Subcutaneous abdominal adipose tissue (tissue), 5 donors: ENCODE data around the gene ABCC4.

ENCODE experiments used
- H3K27ac ChIP-seq: one replicate; pipeline ENCODE4 v1.7.0; 2013; ENCODE audit warnings: low read depth, mild to moderate bottlenecking, inconsistent platforms, low read length, moderate library complexity
- H3K27me3 ChIP-seq, 5 donors: one replicate each; pipeline ENCODE4 v1.7.0; 2013; ENCODE audit warnings: low read length in 5 of 5, inconsistent platforms in 1 of 5; ENCODE audit not compliant: control insufficient read depth in 5 of 5, insufficient read depth in 4 of 5
- H3K36me3 ChIP-seq, 5 donors: one replicate each; pipeline ENCODE4 v1.7.0; 2013; ENCODE audit warnings: low read length in 5 of 5; ENCODE audit not compliant: control insufficient read depth in 5 of 5, insufficient read depth in 5 of 5
- H3K4me1 ChIP-seq, 5 donors: one replicate each; pipeline ENCODE4 v1.7.0; 2013; ENCODE audit warnings: low read length in 5 of 5, mild to moderate bottlenecking in 3 of 5, moderate library complexity in 1 of 5; ENCODE audit not compliant: control insufficient read depth in 5 of 5, insufficient read depth in 5 of 5
- H3K4me3 ChIP-seq, 5 donors: one replicate each; pipeline ENCODE4 v1.7.0; 2013; ENCODE audit warnings: low read length in 5 of 5, low read depth in 1 of 5
- H3K9ac ChIP-seq, 5 donors: one replicate each; pipeline ENCODE4 v1.7.0; 2013; ENCODE audit warnings: low read length in 5 of 5, mild to moderate bottlenecking in 4 of 5, moderate library complexity in 3 of 5
- H3K9me3 ChIP-seq, 5 donors: one replicate each; pipeline ENCODE4 v1.7.0; 2013; ENCODE audit warnings: low read length in 5 of 5; ENCODE audit not compliant: control insufficient read depth in 5 of 5
- donor health status: healthy.
- donor health status: healthy.
- donor health status: healthy.
- donor health status: healthy.
- donor health status: healthy.

The ABCC4 gene

GRCh38 chr13:94978516-94978915 is 322.7 kb downstream of the ABCC4 start:
- no peaks in the 10 kb centered on the region for H3K36me3 ChIP-seq
- H3K27me3 ChIP-seq, result no peaks in the 10 kb centered on the region
- H3K27ac ChIP-seq, result no peak overlapping the region
- H3K4me1 ChIP-seq, result no peaks in the 10 kb centered on the region
- H3K4me3 ChIP-seq, result no peak overlapping the region
- peaks cover 0 to 5% (median 4%) of the 10 kb centered on the region in 5 donors for H3K9me3 ChIP-seq
- no peak overlapping the region for H3K9ac ChIP-seq

GRCh38 chr13:94974015-94974951 is 327.0 kb downstream of the ABCC4 start:
- peaks cover 0 to 5% (median 4%) of the 10 kb centered on the region in 5 donors for H3K9me3 ChIP-seq
- H3K36me3 ChIP-seq, result no peaks in the 10 kb centered on the region
- peaks cover 0 to 13% (median 6%) of the 10 kb centered on the region in 5 donors for H3K27me3 ChIP-seq
- H3K4me3 ChIP-seq, result no peak overlapping the region
- no peak overlapping the region for H3K27ac ChIP-seq
- no peak overlapping the region for H3K9ac ChIP-seq
- H3K4me1 ChIP-seq, result no peaks in the 10 kb centered on the region

DNA sequence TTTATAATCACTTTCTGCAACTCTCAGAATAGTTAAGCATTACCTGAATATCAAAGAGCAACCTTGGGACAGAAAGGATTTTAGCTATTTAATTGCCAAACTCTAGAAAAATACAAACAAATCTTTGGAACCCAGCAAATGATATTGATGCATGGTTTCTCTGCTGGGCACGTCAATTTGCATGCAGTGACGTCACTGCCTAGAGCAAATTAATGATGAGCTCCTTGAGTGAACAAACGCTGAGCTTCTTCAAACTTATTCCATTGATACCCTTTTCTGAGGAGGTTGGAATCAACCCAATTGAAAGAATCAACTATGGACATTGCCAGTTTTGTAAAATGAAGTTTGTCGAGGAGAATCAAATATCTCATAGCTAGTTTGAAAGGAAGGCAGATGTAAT is 329.0 kb downstream of the ABCC4 start:
- no peak overlapping the region for H3K27ac ChIP-seq
- H3K9me3 ChIP-seq, result peaks cover 0 to 5% (median 4%) of the 10 kb centered on the region in 5 donors
- no peaks in the 10 kb centered on the region for H3K36me3 ChIP-seq
- H3K9ac ChIP-seq, result no peak overlapping the region
- H3K4me3 ChIP-seq, result no peak overlapping the region
- peaks cover 0 to 15% (median 13%) of the 10 kb centered on the region in 5 donors for H3K4me1 ChIP-seq
- H3K27me3 ChIP-seq, result peaks cover 7 to 29% (median 17%) of the 10 kb centered on the region in 5 donors
